ENCODE data around the gene FLRT1.

The FLRT1 gene

GRCh38 chr11:64032050-64032449 is 3.7 kb upstream of the FLRT1 start:
- no peaks in the 10 kb centered on the region for H3K36me3 ChIP-seq (ENCODE audit: control insufficient read depth in 4 of 4, insufficient read depth in 4 of 4, low read length in 3 of 4)
- no peak overlapping the region for H3K27ac ChIP-seq (ENCODE audit: insufficient read depth in 1 of 2, low read depth in 1 of 2, low read length in 2 of 2, poor library complexity in 1 of 2, severe bottlenecking in 2 of 2)
- H3K27me3 ChIP-seq (replicated peaks in 2 of 5; ENCODE audit: control insufficient read depth in 4 of 5, insufficient read depth in 5 of 5, low read length in 4 of 5) = peaks cover 0 to 53% (median 16%) of the 10 kb centered on the region in 5 experiments
- H3K4me3 ChIP-seq (ENCODE audit: control insufficient read depth in 1 of 7, extremely low read depth in 1 of 7, insufficient read depth in 4 of 7, low read depth in 2 of 7, low read length in 6 of 7) = no peak overlapping the region
- no peaks in the 10 kb centered on the region for H3K9me3 ChIP-seq (ENCODE audit: control extremely low read depth in 1 of 5, control insufficient read depth in 4 of 5, insufficient read depth in 2 of 5, low read depth in 1 of 5, low read length in 4 of 5)
- H3K4me1 ChIP-seq (ENCODE audit: control extremely low read depth in 1 of 4, control insufficient read depth in 4 of 4, insufficient read depth in 4 of 4, low read length in 3 of 4) = peaks cover 2 to 45% (median 42%) of the 10 kb centered on the region in 4 experiments
- ChIA-PET CTCF (interaction anchor here (0.9 to 4.3 kb wide), 7 partner anchors 9 to 120 kb away, joined by 3 to 28 read pairs (median 3); no protein-coding TSS in a partner anchor), POLR2A (no interaction called here)
- 91% methylated on average over 3 of the region's 4 CpGs for WGBS (ENCODE audit: insufficient coverage)
- no peak for DNase-seq

- POLR2A ChIA-PET = interaction anchor here (1.0 kb wide), 1 partner anchor 14 kb away, joined by 3 read pairs; no protein-coding TSS in a partner anchor
- H3K4me1 ChIP-seq (ENCODE audit: control extremely low read depth in 1 of 4, control insufficient read depth in 4 of 4, insufficient read depth in 4 of 4, low read length in 3 of 4) = peaks cover 0 to 31% (median 24%) of the 10 kb centered on the region in 4 experiments
- H3K4me3 ChIP-seq (ENCODE audit: control insufficient read depth in 1 of 7, extremely low read depth in 1 of 7, insufficient read depth in 4 of 7, low read depth in 2 of 7, low read length in 6 of 7) = no peak overlapping the region
- WGBS (ENCODE audit: insufficient coverage) = 36% methylated on average over 9 of the region's 9 CpGs
- CTCF ChIA-PET = interaction anchor here (1.0 to 8.8 kb wide), 3 partner anchors 33 to 115 kb away, joined by 3 to 62 read pairs (median 28); no protein-coding TSS in a partner anchor
- H3K9me3 ChIP-seq (ENCODE audit: control extremely low read depth in 1 of 5, control insufficient read depth in 4 of 5, insufficient read depth in 2 of 5, low read depth in 1 of 5, low read length in 4 of 5) = no peaks in the 10 kb centered on the region
- H3K36me3 ChIP-seq (ENCODE audit: control insufficient read depth in 4 of 4, insufficient read depth in 4 of 4, low read length in 3 of 4) = no peaks in the 10 kb centered on the region
- H3K27ac ChIP-seq (ENCODE audit: insufficient read depth in 1 of 2, low read depth in 1 of 2, low read length in 2 of 2, poor library complexity in 1 of 2, severe bottlenecking in 2 of 2) = no peak overlapping the region
- peak in 2 of 3 donors; percentile 29 to 41 for DNase-seq
- peaks cover 0 to 67% (median 25%) of the 10 kb centered on the region in 5 experiments for H3K27me3 ChIP-seq (replicated peaks in 2 of 5; ENCODE audit: control insufficient read depth in 4 of 5, insufficient read depth in 5 of 5, low read length in 4 of 5)
Observed at GRCh38 chr11:64034411-64034811, 1.3 kb upstream of the FLRT1 start.

- H3K27me3 ChIP-seq (replicated peaks in 2 of 5; ENCODE audit: control insufficient read depth in 4 of 5, insufficient read depth in 5 of 5, low read length in 4 of 5) = peaks cover 0 to 70% (median 25%) of the 10 kb centered on the region in 5 experiments
- H3K36me3 ChIP-seq (ENCODE audit: control insufficient read depth in 4 of 4, insufficient read depth in 4 of 4, low read length in 3 of 4) = no peaks in the 10 kb centered on the region
- ChIA-PET POLR2A (interaction anchor here (1.0 kb wide), 1 partner anchor 13 kb away, joined by 3 read pairs; no protein-coding TSS in a partner anchor), CTCF (interaction anchor here (1.0 to 8.8 kb wide), 3 partner anchors 34 to 115 kb away, joined by 3 to 62 read pairs (median 28); no protein-coding TSS in a partner anchor)
- H3K4me1 ChIP-seq (ENCODE audit: control extremely low read depth in 1 of 4, control insufficient read depth in 4 of 4, insufficient read depth in 4 of 4, low read length in 3 of 4) = peaks cover 0 to 31% (median 24%) of the 10 kb centered on the region in 4 experiments
- H3K9me3 ChIP-seq (ENCODE audit: control extremely low read depth in 1 of 5, control insufficient read depth in 4 of 5, insufficient read depth in 2 of 5, low read depth in 1 of 5, low read length in 4 of 5) = no peaks in the 10 kb centered on the region
- WGBS (ENCODE audit: insufficient coverage) = 6% methylated on average over 13 of the region's 17 CpGs
- no peak overlapping the region for H3K27ac ChIP-seq (ENCODE audit: insufficient read depth in 1 of 2, low read depth in 1 of 2, low read length in 2 of 2, poor library complexity in 1 of 2, severe bottlenecking in 2 of 2)
- no peak for DNase-seq
- H3K4me3 ChIP-seq (ENCODE audit: control insufficient read depth in 1 of 7, extremely low read depth in 1 of 7, insufficient read depth in 4 of 7, low read depth in 2 of 7, low read length in 6 of 7) = peak overlapping the region in 3 of 7 experiments; percentile 36 to 57 (median 42)
Observed at GRCh38 chr11:64035081-64035524, 628 bp upstream of the FLRT1 start.

- WGBS (ENCODE audit: insufficient coverage) = under 1% methylated on average over 69 of the region's 85 CpGs
- peak; percentile 30 to 80 (median 67) for DNase-seq
- Histone ChIP-seq H3K4me1 (ENCODE audit: control extremely low read depth in 1 of 4, control insufficient read depth in 4 of 4, insufficient read depth in 4 of 4, low read length in 3 of 4) (peaks cover 0 to 31% (median 24%) of the 10 kb centered on the region in 4 experiments), H3K9me3 (ENCODE audit: control extremely low read depth in 1 of 5, control insufficient read depth in 4 of 5, insufficient read depth in 2 of 5, low read depth in 1 of 5, low read length in 4 of 5) (no peaks in the 10 kb centered on the region), H3K36me3 (ENCODE audit: control insufficient read depth in 4 of 4, insufficient read depth in 4 of 4, low read length in 3 of 4) (no peaks in the 10 kb centered on the region), H3K4me3 (ENCODE audit: control insufficient read depth in 1 of 7, extremely low read depth in 1 of 7, insufficient read depth in 4 of 7, low read depth in 2 of 7, low read length in 6 of 7) (peak overlapping the region; percentile 28 to 70 (median 49)), H3K27me3 (replicated peaks in 2 of 5; ENCODE audit: control insufficient read depth in 4 of 5, insufficient read depth in 5 of 5, low read length in 4 of 5) (peaks cover 0 to 72% (median 25%) of the 10 kb centered on the region in 5 experiments), H3K27ac (ENCODE audit: insufficient read depth in 1 of 2, low read depth in 1 of 2, low read length in 2 of 2, poor library complexity in 1 of 2, severe bottlenecking in 2 of 2) (no peak overlapping the region)
- ChIA-PET POLR2A (interaction anchor here (0.8 to 1.3 kb wide), 2 partner anchors 36 to 109 kb away, joined by 4 to 6 read pairs; no protein-coding TSS in a partner anchor), CTCF (interaction anchor here (1.3 to 8.8 kb wide), 3 partner anchors 11 to 129 kb away, joined by 4 to 62 read pairs (median 4); partner anchors contain the start of gene MACROD1)
Observed at GRCh38 chr11:64036087-64037026, 626 bp downstream of the FLRT1 start.

- ChIA-PET POLR2A (interaction anchor here (1.3 kb wide), 1 partner anchor 36 kb away, joined by 6 read pairs; no protein-coding TSS in a partner anchor), CTCF (interaction anchor here (1.3 to 8.8 kb wide), 5 partner anchors 10 to 128 kb away, joined by 4 to 62 read pairs (median 4); partner anchors contain the start of gene MACROD1)
- DNase-seq = peak in 1 of 3 donors; percentile 8
- no peaks in the 10 kb centered on the region for H3K36me3 ChIP-seq (ENCODE audit: control insufficient read depth in 4 of 4, insufficient read depth in 4 of 4, low read length in 3 of 4)
- peaks cover 0 to 31% (median 24%) of the 10 kb centered on the region in 4 experiments for H3K4me1 ChIP-seq (ENCODE audit: control extremely low read depth in 1 of 4, control insufficient read depth in 4 of 4, insufficient read depth in 4 of 4, low read length in 3 of 4)
- peaks cover 0 to 67% (median 25%) of the 10 kb centered on the region in 5 experiments for H3K27me3 ChIP-seq (replicated peaks in 2 of 5; ENCODE audit: control insufficient read depth in 4 of 5, insufficient read depth in 5 of 5, low read length in 4 of 5)
- no peaks in the 10 kb centered on the region for H3K9me3 ChIP-seq (ENCODE audit: control extremely low read depth in 1 of 5, control insufficient read depth in 4 of 5, insufficient read depth in 2 of 5, low read depth in 1 of 5, low read length in 4 of 5)
- WGBS (ENCODE audit: insufficient coverage) = 33% methylated on average over 17 of the region's 23 CpGs
- H3K27ac ChIP-seq (ENCODE audit: insufficient read depth in 1 of 2, low read depth in 1 of 2, low read length in 2 of 2, poor library complexity in 1 of 2, severe bottlenecking in 2 of 2) = no peak overlapping the region
- peak overlapping the region in 3 of 7 experiments; percentile 44 to 70 (median 66) for H3K4me3 ChIP-seq (ENCODE audit: control insufficient read depth in 1 of 7, extremely low read depth in 1 of 7, insufficient read depth in 4 of 7, low read depth in 2 of 7, low read length in 6 of 7)
Observed at GRCh38 chr11:64037027-64037634, 1.4 kb downstream of the FLRT1 start.

- Histone ChIP-seq H3K4me1 (ENCODE audit: control extremely low read depth in 1 of 4, control insufficient read depth in 4 of 4, insufficient read depth in 4 of 4, low read length in 3 of 4) (peaks cover 0 to 31% (median 24%) of the 10 kb centered on the region in 4 experiments), H3K9me3 (ENCODE audit: control extremely low read depth in 1 of 5, control insufficient read depth in 4 of 5, insufficient read depth in 2 of 5, low read depth in 1 of 5, low read length in 4 of 5) (no peaks in the 10 kb centered on the region), H3K27ac (ENCODE audit: insufficient read depth in 1 of 2, low read depth in 1 of 2, low read length in 2 of 2, poor library complexity in 1 of 2, severe bottlenecking in 2 of 2) (no peak overlapping the region), H3K27me3 (replicated peaks in 2 of 5; ENCODE audit: control insufficient read depth in 4 of 5, insufficient read depth in 5 of 5, low read length in 4 of 5) (peaks cover 0 to 54% (median 19%) of the 10 kb centered on the region in 5 experiments), H3K4me3 (ENCODE audit: control insufficient read depth in 1 of 7, extremely low read depth in 1 of 7, insufficient read depth in 4 of 7, low read depth in 2 of 7, low read length in 6 of 7) (no peak overlapping the region), H3K36me3 (ENCODE audit: control insufficient read depth in 4 of 4, insufficient read depth in 4 of 4, low read length in 3 of 4) (no peaks in the 10 kb centered on the region)
- CTCF ChIA-PET = interaction anchor here (1.6 to 8.8 kb wide), 3 partner anchors 23 to 111 kb away, joined by 4 to 62 read pairs (median 7); no protein-coding TSS in a partner anchor
- DNase-seq = no peak
- WGBS (ENCODE audit: insufficient coverage) = 95% methylated on average over 3 of the region's 4 CpGs
- POLR2A ChIA-PET = no interaction called here
Observed at GRCh38 chr11:64038500-64038899, 2.8 kb downstream of the FLRT1 start.

Data from common myeloid progenitor, CD34-positive (primary cell).